Left ventricle myocardium superior (tissue), 1 donor: Measurements from ENCODE around the gene SLC39A9. TPM values are rescaled to one million over a fixed set of nuclear protein-coding genes. Genes with fewer than 3 reads are reported as not detected.
"Not testable (repeated sequence)": the region's sequence is repeated elsewhere in the genome, so short reads cannot be mapped to it uniquely, and the experiment has no call there.

Experiments
- ATAC-seq: fragments of 200-7000 bp; cut with Tn5 transposase; one replicate; pipeline ENCODE4 v1.9.1; 2020; ENCODE audit warnings: mild to moderate bottlenecking, moderate library complexity
- DNase-seq: peaks from one replicate; pipeline ENCODE4 v3.0.0-alpha.2; 2020
- intact Hi-C: fragments of 100-400 bp; cut with micrococcal nuclease; formaldehyde crosslinking; loops from one replicate; pipeline ENCODE4 v1.11.0; 2022
- total RNA-seq: library from RNA; stranded (reverse); fragmentation: NEBNext Ultra II Directional; extraction: Animal tissue kit (Norgen Biotek cat#: 25700); gene quantifications from one replicate; pipeline ENCODE4 v1.2.1, GENCODE V29; 2021
- donor health status: DM: no; HTN: yes; CAD: no; lungs with severe emphysema.

SLC39A9 gene
- total RNA-seq, 1 donor from 2014 or later: 18.4 TPM

DNA sequence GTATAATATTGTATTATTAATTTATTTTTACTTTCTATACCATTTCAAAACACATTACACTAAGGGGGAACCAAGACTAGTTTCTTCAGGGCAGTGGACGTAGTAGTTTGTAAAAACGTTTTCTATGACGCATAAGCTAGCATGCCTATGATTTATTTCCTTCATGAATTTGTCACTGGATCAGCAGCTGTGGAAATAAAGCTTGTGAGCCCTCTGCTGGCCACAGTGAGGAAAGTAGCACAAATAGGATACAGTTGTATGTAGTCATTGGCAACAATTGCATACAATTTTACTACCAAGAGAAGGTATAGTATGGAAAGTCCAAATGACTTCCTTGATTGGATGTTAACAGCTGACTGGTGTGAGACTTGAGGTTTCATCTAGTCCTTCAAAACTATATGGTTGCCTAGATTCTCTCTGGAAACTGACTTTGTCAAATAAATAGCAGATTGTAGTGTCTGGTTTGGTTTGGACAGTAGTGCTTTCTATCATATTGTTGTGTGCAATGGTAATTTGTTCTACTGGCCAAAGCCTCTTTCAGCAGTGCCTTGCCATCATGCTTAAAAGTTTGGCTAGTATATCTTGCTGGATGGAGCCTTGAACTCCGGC, 61.7 kb downstream of the SLC39A9 start:
- ATAC-seq: peak; percentile 89
- DNase-seq: peak; percentile 40
- intact Hi-C loops: no loop called here

DNA sequence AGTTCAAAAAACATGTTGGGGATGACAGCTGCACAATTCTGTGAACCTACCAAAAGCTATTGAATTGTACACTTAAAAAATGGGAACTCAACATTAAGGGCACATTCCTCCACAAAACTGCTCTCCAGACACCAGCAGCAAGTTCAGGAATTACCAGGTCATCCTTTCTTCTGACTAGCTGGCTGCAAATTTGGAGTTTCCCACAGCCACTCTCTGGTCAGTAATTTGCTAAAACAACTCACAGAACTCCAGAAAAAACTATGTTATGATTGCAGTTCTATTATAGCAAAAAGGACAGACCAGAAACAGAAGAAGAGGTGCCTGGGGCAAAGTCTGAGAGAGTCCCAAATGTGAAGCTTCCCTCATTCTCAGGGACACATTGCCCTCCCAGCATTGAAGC, 65.9 kb downstream of the SLC39A9 start:
- no peak for ATAC-seq
- intact Hi-C loops: no loop called here
- no peak for DNase-seq

DNA sequence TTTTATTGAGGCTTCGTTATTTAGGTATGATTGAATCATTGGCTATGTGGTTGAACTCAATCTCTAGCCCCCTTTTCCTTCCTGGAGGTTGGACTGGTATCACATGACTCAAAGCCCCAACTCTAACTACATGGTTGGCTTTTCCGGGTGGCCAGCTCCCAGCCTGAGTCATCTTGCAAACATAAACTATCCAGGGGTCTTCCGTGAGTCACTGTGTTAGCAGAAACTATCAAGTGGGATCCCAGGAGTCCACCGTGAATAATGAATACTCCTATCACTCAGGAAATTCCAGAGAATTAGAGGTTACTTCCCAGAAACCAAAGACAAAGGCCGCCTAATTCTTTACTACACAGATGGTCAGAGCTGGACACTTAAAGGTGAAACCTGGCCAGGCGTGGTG, 66.3 kb downstream of the SLC39A9 start:
- intact Hi-C loops: no loop called here
- DNase-seq (no peak), ATAC-seq (no peak)

DNA sequence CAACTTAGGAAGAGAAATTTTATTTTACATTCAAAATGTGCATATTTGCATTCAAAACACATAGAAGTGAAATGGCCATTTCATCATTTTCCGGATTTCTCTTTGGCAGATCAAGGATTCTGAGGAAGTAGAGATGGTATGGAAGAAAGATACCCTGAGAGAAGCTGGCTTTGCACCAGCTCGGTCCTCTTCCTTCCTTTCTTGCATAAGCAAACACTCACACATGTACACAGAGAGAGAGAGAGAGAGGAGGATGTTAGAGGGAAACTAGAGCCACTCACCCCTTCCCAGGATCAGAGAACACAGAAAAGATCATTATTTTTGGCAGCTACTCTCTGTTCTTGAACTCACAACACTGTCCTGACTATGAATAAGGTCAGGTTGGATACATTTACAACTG, 70.5 kb downstream of the SLC39A9 start:
- DNase-seq (no peak), ATAC-seq (no peak)
- intact Hi-C loops: no loop called here

DNA sequence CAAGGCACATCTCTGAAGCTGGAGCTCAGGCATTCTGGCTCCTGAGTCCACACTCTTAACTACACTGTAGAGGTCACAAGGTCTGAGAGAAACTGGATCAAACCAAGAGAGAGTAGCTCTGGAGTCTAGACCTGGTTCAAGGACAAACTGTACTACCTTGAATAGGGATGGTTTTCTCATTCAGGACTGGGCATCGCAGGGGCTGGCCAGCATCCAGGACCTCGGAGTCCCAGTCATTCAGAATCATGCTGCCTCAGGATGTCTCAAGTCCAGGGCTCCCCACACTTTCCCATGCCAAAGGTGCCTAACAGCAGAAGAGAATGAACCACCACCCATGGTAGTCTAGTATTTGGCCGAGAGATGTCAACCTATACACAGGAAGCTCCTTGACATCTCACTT, 72.9 kb downstream of the SLC39A9 start:
- DNase-seq (no peak), ATAC-seq (no peak)
- intact Hi-C loops: no loop called here

DNA sequence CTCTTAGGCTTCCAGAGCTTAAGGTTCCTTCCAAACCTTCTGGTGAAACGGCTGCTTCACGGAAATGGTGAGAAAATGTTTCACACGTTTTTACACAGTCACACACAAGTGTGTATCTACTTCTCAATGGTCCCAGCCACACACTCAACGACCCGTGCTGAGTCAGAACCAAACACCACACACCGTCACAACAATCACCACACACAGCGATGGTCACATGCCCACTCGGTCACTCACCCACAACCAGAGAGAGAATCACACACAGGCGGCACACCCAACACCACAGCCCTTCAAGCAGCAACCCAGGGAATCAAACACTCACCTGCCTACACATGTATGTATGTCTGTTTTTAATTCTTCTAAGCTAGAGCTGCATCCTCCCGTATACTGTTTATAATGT, 73.4 kb downstream of the SLC39A9 start:
- intact Hi-C loops: no loop called here
- DNase-seq: no peak
- ATAC-seq: no peak

DNA sequence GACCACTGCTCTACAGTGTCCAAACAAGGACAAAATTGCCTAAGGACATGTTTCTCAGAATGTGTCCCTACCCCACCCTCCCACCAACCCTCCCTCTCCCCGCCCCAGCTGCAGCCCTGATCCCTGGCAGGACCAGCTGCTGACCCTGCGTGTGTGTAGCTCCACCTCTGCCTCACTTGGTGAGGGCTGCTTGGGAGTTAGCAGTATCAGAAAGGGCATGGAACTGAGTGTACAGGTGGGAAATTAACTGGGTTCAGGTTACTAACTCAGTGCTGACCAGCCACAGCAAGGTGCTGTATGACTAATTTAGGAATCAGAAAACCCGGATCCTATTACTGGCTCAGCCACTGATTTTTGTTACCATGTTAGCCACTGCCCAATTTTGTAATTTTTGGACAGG, 74.8 kb downstream of the SLC39A9 start:
- DNase-seq: no peak
- intact Hi-C loops: no loop called here
- ATAC-seq: no peak

DNA sequence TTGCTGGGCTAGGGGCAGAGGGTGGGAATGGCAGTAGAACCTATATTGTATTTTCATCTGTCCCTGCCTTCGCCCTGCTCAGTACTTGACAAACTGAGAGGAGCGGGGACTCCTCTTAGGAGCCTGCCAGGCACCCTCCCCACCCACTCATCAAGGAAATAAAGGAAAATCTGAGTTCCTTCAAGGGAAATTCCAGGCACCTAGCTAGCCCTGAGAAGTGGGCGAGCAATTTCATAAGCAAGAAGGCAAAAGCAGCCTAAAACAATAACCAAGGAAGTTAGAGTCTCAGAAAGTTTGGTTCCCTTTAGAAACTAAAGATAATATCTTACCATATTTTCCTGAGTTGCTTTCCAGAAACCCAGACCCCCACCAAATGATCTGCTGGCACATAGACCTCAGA, 75.5 kb downstream of the SLC39A9 start:
- ATAC-seq (no peak), DNase-seq (no peak)
- intact Hi-C loops: no loop called here

DNA sequence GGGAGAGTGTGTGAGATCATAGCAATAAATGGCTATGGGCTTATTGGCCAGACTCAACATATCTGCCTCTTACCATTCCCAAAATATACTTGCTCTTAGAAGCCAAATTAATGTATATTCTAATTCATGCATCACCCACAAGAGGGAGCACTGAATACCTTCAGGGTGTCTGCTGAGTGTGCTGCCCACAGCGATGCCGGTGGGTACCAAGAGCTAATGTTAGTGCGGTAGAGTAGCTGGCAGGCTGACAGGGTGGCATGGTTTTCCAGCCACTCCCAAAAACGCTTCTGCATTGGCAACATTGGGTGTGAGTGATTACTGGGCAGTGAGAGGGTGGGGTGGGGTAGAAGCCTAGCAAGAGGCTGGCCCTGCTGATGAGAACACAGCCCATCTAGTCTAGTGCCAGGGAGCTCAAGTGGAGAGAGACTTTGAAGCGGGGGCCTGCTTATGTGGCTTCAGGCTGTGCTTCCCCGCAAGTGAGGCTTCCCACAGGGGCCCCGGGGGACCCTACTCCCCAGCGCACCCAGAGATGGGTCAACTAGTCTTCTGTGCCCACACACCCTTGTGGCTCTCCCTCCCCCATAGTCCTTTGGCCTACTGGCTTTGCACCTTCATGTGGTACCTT, 76.8 kb downstream of the SLC39A9 start:
- intact Hi-C loops: no loop called here
- no peak for DNase-seq
- no peak for ATAC-seq

DNA sequence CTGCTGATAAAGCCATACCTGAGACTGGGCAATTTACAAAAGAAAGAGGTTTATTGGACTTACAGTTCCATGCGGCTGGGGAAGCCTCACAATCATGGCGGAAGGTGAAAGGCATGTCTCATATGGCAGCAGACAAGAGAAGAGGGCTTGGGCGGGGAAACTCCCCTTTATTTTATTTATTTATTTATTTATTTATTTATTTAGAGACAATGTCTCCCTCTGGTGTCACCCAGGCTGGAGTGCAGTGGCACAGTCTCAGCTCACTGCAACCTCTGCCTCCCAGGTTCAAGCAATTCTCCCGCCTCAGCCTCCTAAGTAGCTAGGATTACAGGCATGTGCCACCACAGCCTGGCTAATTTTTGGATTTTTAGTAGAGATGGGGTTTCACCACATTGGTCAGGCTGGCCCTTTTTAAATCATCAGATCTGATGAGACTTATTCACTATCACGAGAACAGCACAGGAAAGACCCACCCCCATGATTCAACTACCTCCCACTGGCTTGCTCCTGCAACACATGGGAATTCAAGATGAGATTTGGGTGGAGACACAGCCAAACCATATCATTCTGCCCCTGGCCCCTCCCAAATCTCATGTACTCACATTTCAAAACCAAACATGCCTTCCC, 78.4 kb downstream of the SLC39A9 start:
- intact Hi-C loops, DNase-seq, ATAC-seq: not testable (repeated sequence)

DNA sequence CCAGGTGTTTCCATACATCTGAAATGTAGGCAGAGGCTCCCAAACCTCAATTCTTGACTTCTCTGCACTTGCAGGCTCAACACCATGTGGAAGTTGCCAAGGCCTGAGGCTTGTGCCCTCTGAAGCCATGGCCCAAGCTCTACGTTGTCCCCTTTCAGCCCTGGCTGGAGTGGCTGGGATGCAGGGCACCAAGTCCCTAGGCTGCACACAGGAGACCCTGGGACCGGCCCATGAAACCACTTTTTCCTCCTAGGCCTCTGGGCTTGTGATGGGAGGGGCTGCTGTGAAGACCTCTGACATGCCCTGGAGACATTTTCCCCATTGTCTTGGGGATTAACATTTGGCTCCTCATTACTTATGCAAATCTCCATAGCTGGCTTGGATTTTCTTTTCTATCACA, 79.6 kb downstream of the SLC39A9 start:
- DNase-seq, intact Hi-C loops, ATAC-seq: not testable (repeated sequence)

DNA sequence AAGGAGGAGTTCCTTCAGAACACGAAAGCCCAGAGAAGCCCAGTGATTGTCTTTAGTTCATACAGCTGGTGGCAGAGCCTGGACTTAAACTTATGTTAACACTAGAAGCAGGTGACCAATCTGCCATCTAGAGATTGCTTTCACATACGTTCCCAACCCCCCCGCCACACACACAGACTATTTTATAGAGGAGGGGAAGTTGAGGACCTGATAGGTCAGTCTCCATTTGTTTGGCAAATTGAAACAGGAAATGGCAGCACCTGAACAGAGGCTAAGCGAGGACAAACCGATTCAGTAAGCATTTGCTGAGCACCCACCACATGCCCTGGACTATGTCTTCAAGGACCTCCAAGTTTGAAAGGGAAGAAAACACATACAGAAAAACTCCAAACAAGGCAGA, 81.2 kb downstream of the SLC39A9 start:
- DNase-seq (no peak), ATAC-seq (no peak)
- intact Hi-C loops: no loop called here

DNA sequence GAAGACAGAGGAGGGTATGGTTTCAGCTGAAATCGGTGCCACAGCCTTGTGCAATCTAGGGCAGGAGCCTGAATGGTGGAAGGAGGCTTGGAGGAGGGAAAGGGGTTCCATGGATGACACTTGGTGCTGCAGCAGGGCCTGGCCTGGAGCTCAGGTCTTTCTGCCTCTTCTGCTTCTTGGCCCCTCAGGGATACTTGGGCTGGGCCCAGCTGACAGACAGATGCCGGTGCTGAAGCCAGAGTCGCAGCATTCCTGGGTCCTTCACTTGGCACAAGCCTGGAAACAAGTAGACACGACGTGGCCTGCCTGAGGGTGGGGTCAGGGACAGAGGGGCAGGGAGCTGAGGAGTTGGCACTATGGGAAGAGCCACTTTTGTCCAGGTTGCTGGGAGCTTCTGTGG, 81.6 kb downstream of the SLC39A9 start:
- intact Hi-C loops: no loop called here
- no peak for DNase-seq
- ATAC-seq: no peak

DNA sequence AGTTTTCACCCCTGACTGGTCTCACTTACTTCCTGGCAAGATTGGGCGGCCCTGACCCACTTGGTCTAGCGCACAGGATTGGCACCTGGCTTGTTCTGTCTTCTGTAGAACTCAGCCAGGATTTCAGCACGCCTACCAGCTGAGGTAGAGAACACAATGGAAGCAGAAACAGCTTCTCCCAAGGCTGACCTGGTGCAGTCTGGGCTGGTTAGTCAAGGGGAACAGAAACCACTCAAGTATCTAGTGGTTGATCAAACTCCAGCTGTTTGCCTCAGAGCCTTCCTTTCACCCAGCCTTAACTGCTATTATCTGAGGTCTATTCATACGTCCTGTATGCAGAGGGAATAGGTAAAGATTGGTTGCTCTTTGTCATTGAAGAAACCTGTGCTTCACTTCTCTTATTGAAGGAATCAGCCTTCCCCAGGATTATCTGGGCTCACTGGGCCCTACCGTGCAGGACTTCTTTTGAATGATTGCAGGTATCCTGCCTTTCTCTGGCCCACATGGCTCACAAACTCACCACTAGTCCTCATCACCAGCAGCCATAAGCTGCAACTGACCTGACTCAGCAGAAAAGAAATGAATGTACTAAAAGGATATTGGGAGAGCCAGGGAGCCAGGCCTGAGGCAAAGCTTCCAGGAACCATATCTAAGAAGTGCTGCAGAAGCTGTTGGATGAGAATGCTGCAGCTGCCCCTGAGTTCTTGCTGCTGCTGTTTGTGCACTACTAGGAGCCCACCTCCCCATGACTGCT, 83.5 kb downstream of the SLC39A9 start:
- intact Hi-C loops: no loop called here
- ATAC-seq (no peak), DNase-seq (no peak)

DNA sequence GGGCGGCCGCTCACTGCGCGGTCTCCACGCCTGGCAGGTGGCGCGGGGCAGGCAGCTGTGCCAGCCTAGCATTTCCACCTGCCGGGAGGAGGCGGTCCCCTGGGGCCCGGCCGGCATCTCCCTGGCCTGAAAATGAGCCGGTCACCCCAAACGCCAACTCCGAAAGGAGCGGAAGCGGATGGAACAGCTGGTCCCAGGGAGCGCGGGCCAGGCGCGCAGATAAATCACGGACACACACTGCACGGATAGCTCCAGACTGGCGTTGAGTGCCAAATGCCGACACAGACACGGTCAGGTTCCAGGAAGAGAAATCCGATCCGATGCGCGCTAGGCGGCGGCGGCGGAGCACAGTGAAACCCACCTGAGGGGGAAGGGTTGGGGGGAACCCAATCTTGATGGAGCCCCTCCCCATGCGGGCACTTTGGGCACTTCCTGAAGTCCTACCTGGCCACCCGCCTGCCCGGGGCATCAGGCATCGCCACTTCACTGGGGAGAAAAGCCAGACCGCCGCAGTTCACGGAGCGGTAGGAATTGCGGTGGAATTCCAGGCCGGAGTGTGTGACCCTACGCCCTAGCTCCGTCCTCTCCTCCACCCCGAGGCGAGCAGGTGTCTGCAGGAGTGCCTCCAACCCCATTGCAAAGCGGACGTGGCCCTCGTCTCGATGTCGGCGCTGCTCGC, 85.4 kb downstream of the SLC39A9 start:
- intact Hi-C loops: no loop called here
- ATAC-seq (peak; percentile 78), DNase-seq (peak; percentile 50)

DNA sequence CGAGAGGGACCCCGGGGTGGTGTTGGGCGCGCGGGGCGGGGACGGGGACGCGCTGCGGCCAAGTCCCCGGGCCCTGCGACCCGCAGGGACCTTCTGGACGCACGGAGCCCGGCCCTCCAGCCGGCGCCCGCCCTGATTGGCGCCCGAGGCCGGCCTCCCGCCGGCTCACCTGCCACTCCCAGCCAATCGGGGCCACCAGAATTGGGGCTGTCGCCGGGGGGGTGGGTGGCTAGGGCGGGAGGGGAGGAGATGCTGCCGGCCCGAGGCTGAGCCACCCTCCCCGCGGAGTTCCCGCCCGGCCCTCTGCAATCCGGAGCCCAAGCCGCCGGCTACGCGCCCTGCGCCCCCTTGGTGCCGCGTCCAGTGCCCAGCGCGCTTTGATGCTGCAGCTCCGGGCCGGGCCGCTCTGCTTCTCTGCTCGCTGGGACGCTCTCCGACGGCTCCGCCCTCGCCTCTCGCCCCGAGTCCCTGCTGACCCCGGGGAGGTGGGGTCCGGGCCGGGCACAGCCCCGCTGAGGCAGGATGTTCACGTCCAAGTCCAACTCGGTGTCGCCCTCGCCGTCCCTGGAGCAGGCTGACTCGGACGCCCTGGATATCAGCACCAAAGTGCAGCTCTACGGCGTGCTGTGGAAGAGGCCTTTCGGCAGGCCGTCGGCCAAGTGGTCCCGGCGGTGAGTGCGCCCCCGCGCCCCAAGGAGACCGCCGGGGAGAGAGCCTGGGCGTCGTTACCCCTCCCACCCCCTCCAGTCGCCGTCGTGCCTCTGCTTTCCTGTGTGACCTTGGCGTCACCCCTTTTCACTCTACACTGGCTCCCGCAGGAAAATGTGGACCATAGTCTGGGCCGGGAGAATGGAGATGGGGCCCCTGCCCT, 86.2 kb downstream of the SLC39A9 start, which contains the start of gene PLEKHD1:
Gene PLEKHD1, plus strand, starts transcription at position 285 of the 871 bp plus-strand sequence. Its CDS starts 238 bp downstream, at position 523.
- ATAC-seq (peak; percentile 83), DNase-seq (no peak)
- intact Hi-C loops: no loop called here

DNA sequence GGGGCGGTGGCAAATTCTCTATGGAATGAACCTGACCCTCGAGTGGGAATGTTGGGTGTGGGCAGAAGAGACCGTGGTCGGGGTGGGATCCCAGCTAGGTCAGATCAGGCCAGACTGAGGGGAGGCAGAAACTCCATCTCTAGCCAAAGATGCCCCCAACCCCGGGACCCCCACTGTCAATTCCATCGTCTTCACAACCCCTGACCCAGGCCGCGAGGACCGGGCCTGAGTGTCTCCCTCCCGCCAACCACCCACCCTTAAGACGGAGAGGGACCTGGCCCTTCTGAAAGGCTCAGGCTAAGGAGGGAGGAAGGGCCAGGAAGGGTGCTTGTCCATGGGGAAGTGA, 86.8 kb downstream of the SLC39A9 start:
- DNase-seq: no peak
- intact Hi-C loops: no loop called here
- ATAC-seq: no peak

DNA sequence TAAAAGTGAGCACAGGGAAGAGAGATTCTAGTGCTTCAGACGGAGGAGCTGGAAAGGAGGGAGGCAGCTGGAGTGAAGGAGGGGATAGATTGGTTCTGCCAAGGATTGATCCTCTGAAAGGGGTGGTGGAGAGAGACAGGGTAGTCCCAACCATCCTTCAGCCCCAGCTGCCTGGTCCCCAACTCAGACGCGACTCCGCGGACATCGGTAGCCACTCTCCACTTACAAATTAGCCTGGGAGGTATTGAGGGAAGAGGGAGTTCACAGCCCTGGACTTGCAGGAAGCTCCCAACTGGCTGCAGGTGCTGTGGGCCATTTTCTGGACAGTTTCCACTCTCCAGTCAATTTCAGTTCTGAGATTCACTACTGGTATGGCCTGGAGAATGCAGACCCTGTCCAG, 87.2 kb downstream of the SLC39A9 start:
- ATAC-seq: no peak
- intact Hi-C loops: no loop called here
- no peak for DNase-seq

DNA sequence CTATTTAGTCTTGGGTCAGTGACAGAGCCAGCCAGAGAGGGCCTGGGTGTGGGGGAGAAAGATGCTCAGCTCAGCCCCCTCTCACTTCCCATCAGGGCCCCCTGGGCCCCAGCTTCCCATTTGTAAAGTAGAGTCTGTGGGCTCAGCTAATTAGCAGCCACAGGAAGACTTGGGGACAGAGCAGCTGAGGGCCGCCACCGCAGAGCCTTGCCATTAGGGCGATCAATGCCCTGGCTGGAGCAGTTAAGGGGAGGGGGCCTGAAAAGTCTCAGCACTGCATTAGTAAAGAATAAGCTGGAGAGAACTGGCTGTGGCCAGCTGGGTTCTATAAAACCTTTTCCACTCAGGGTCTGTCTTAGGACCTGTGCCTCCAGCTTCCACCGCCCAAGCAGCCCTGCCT, 88.7 kb downstream of the SLC39A9 start:
- no peak for ATAC-seq
- intact Hi-C loops: no loop called here

More for the DNA sequence above, 88.7 kb downstream of the SLC39A9 start:
- DNase-seq: no peak
